K562 (cell line): Measurements from ENCODE around the gene CLEC18C.
"Not testable (repeated sequence)": the region's sequence is repeated elsewhere in the genome, so short reads cannot be mapped to it uniquely, and the experiment has no call there.

ENCODE experiments used
- CTCF ChIP-seq, 3 experiments: IDR thresholded peaks in 2 of 3; conservative IDR thresholded peaks in 1 of 3; 2 replicates each; pipeline ENCODE4 v1.5.1; 2011 to 2012; ENCODE audit warnings: low read length in 3 of 3, mild to moderate bottlenecking in 3 of 3, control low read depth in 2 of 3, improper control_type of control experiment in 1 of 3, inconsistent platforms in 1 of 3, low read depth in 1 of 3, mixed read lengths in 1 of 3, moderate library complexity in 1 of 3; ENCODE audit not compliant: insufficient read depth in 2 of 3
- MAZ ChIP-seq, 2 experiments: fragments of 450-650 bp in 1 of 2; sonication (generic) in 1 of 2; formaldehyde crosslinking; IDR thresholded peaks in 1 of 2; conservative IDR thresholded peaks in 1 of 2; 2 replicates each; pipeline versions ENCODE4 v1.4.0 to v1.5.0; 2020; ENCODE audit warnings: mild to moderate bottlenecking in 1 of 2, missing genetic modification reagents in 1 of 2

GRCh38 chr16:70200063-70200462 lies 26.5 kb downstream of the CLEC18C start:
- not testable (repeated sequence) for TF ChIP-seq MAZ (CRISPR knock-in tag; conservative IDR thresholded peaks at IDR 0.05 in 1 of 2, IDR thresholded peaks at IDR 0.05 in 1 of 2); CTCF (IDR thresholded peaks at IDR 0.05 in 2 of 3, conservative IDR thresholded peaks at IDR 0.05 in 1 of 3; ENCODE audit: insufficient read depth in 2 of 3, low read depth in 1 of 3, low read length in 3 of 3)
